ENCODE measurements around the gene PI4K2A. TPM values are rescaled to one million over a fixed set of nuclear protein-coding genes. Genes with fewer than 3 reads are reported as not detected.
A peak's percentile ranks its signal among the peaks of the same experiment; 100 is the strongest.

Gene PI4K2A
- total and polyA plus RNA-seq, 8 donors, result 4.2 to 13.6 (median 9.7) TPM

GRCh38 chr10:97686301-97686961 is 46.0 kb downstream of the PI4K2A start:
- no peak for DNase-seq
- H3K4me3 ChIP-seq, result peak overlapping the region; percentile 57 to 78 (median 68)
- no peaks in the 10 kb centered on the region for H3K9me3 ChIP-seq
- 8 to 25% (median 10%) methylated on average over 3 to 14 of the region's 14 CpGs for WGBS, 5 donors
- H3K36me3 ChIP-seq, result no peaks in the 10 kb centered on the region
- H3K27ac ChIP-seq, result peak overlapping the region; percentile 89 to 97 (median 93)
- intact Hi-C loops (cut with DNase I; ENCODE audit: low total_unique reads), result no loop called here
- TF ChIP-seq POLR2AphosphoS5 (IDR thresholded peaks at IDR 0.05) (peak in 1 of 3 donors; percentile 5), CTCF (IDR thresholded peaks at IDR 0.05) (no peak), POLR2A (IDR thresholded peaks at IDR 0.05) (no peak), EP300 (IDR thresholded peaks at IDR 0.05) (no peak)
- no peaks in the 10 kb centered on the region for H3K27me3 ChIP-seq
- peaks cover 41 to 76% (median 62%) of the 10 kb centered on the region in 4 donors for H3K4me1 ChIP-seq

- Histone ChIP-seq H3K9me3 (no peaks in the 10 kb centered on the region), H3K36me3 (no peaks in the 10 kb centered on the region), H3K4me1 (peaks cover 37 to 71% (median 59%) of the 10 kb centered on the region in 4 donors), H3K27ac (peak within 1 kb of the TSS; percentile 89 to 97 (median 93)), H3K27me3 (no peaks in the 10 kb centered on the region), H3K4me3 (peak within 1 kb of the TSS; percentile 57 to 78 (median 68))
- TF ChIP-seq CTCF (IDR thresholded peaks at IDR 0.05), result no peak
- peak in 2 of 4 donors; percentile 96 to 97 for TF ChIP-seq POLR2A (IDR thresholded peaks at IDR 0.05)
- peak; percentile 90 to 98 (median 98) for TF ChIP-seq POLR2AphosphoS5 (IDR thresholded peaks at IDR 0.05)
- peak; percentile 93 for TF ChIP-seq EP300 (IDR thresholded peaks at IDR 0.05)
- 0% methylated on average over 58 to 78 of the region's 78 CpGs for WGBS, 5 donors
- DNase-seq, result peak; percentile 98 to 99
- intact Hi-C loops (cut with DNase I; ENCODE audit: low total_unique reads), result no loop called here
These were observed 46.7 kb downstream of the PI4K2A start, which contains the start of gene AVPI1 for GRCh38 chr10:97686962-97687784. TSS of gene AVPI1 (minus strand) at chr10:97687241. CDS start at chr10:97679905, 7,336 bp downstream.

GRCh38 chr10:97687785-97688781 is 47.6 kb downstream of the PI4K2A start:
- DNase-seq, result peak in 1 of 2 donors; percentile 57
- 40 to 53% (median 50%) methylated on average over 14 of the region's 14 CpGs for WGBS, 5 donors
- intact Hi-C loops (cut with DNase I; ENCODE audit: low total_unique reads), result no loop called here
- Histone ChIP-seq H3K36me3 (no peaks in the 10 kb centered on the region), H3K9me3 (no peaks in the 10 kb centered on the region), H3K27ac (peak overlapping the region; percentile 68 to 97 (median 93)), H3K27me3 (no peaks in the 10 kb centered on the region), H3K4me1 (peaks cover 28 to 62% (median 50%) of the 10 kb centered on the region in 4 donors), H3K4me3 (peak overlapping the region; percentile 57 to 78 (median 68))
- TF ChIP-seq POLR2AphosphoS5 (IDR thresholded peaks at IDR 0.05) (peak; percentile 37 to 92 (median 74)), CTCF (IDR thresholded peaks at IDR 0.05) (no peak), EP300 (IDR thresholded peaks at IDR 0.05) (peak; percentile 42)

All from stomach (tissue), 9 donors.